LNCaP clone FGC (cell line): ENCODE measurements around the gene LINC01488.

ENCODE experiments used
- DNase-seq: peaks from one replicate; pipeline ENCODE4 v3.0.0-alpha.2; 2011; ENCODE audit warnings: low read depth
- H3K4me3 ChIP-seq: 2 replicates; pipeline ENCODE4 v1.5.1; 2011; ENCODE audit warnings: mild to moderate bottlenecking, low read depth, low read length, control low read depth
- CTCF ChIP-seq: IDR thresholded peaks from 2 replicates; pipeline ENCODE4 v1.5.1; 2012; ENCODE audit warnings: mild to moderate bottlenecking; ENCODE audit not compliant: control insufficient read depth, insufficient read depth; ENCODE audit errors: extremely low read depth

Gene LINC01488

GRCh38 chr11:69446108-69446507 lies 35.4 kb upstream of the LINC01488 start:
- DNase-seq = no peak
- no peak overlapping the region for H3K4me3 ChIP-seq
- TF ChIP-seq CTCF = no peak

GRCh38 chr11:69447786-69448185 lies 33.7 kb upstream of the LINC01488 start:
- TF ChIP-seq CTCF = no peak
- H3K4me3 ChIP-seq = no peak overlapping the region
- DNase-seq = peak; percentile 4

- no peak for DNase-seq
- H3K4me3 ChIP-seq = no peak overlapping the region
- no peak for TF ChIP-seq CTCF
These were observed 32.8 kb upstream of the LINC01488 start for GRCh38 chr11:69448471-69449284.

DNA sequence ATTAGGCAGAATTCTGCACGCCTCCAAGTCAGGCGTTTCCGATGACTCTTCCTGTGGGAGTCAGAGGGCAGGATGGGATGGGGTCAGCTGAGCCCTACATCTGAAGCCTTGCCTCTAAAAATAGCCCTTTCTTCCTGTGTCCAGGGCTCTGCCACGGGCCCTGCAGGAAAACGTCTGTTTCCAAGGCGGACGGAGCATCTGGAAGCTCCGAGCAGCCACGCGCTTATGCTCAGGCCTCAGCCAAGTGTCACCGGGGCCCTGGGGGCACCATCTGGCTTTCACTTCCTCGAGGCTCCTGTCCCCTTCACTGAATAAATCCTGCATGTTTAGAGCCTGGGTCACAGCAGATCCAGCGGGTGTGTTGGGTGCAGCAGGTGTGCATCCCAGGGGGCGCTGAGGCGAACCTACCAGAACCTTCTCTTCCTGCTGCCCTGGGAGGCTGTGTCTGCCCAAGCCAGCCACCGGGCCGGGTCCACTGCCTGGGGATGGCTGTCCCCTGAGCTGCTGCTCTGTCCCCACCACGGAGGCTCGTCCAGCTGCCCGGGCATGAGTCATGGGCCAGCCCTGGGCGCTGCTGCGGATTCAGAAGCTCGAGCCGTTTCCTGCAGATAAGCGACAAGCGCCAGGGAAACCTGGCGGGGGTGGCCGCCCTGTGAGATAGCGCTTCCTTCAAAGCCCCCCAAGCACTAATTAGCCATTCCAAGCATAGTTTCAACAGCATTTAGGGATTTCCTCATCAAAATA lies 32.0 kb upstream of the LINC01488 start:
- H3K4me3 ChIP-seq = no peak overlapping the region
- DNase-seq = no peak
- TF ChIP-seq CTCF = no peak

DNA sequence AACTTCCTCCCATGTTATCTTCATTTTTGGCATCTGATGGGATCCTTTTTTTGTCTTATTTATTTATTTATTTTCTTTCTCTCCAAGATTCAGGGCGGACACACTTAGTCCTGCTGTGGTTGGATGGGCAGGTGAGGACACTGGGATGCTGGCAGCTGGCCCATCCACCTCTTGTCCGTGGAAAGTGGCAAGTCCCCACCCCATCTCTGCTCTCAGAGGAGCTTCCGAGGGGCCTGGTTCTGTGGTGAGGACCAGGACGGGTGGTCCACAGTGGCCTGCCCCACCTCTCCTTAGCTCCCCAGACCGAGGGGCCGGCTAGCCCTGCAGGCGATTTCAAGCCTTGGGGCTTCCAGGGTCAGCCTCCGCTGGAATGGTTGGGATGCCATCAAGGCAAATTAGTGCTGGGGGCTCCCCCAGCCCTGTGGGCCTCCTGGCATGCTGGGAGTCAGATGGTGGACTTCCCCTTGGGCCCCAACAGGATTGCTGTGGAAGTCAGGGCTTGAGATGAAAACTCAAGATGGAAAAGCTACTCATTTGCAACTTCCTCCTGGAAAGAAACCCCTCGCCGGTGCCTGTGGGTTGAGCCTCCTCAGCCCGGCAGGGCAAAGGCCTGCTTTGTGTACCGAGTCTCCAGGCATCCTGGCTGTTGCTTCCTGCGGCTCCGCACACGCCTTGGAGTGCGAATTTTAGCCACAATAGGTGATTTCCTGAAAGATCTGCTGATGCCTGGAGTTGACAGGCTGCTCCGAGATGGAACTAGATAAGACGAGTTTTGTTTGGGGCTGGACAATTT lies 31.2 kb upstream of the LINC01488 start:
- TF ChIP-seq CTCF = no peak
- no peak for DNase-seq

GRCh38 chr11:69450857-69451220 lies 30.6 kb upstream of the LINC01488 start:
- no peak overlapping the region for H3K4me3 ChIP-seq
- TF ChIP-seq CTCF = no peak
- no peak for DNase-seq

More for the DNA sequence above, 31.2 kb upstream of the LINC01488 start:
- no peak overlapping the region for H3K4me3 ChIP-seq
